HUDEP-2 (cell line): ENCODE measurements around the gene PCIF1.
"Not testable (repeated sequence)": the region's sequence is repeated elsewhere in the genome, so short reads cannot be mapped to it uniquely, and the experiment has no call there.

ENCODE experiments used
- DNase-seq, 76 experiments: peaks; one replicate each; lab custom pipeline; 2025; ENCODE audit not compliant: unreplicated experiment in 76 of 76; lab: John Stamatoyannopoulos, UW

The PCIF1 gene

GRCh38 chr20:45946149-45946970, 11.9 kb downstream of the PCIF1 start:
- DNase-seq = peak in 73 of 76 experiments; percentile 13 to 88 (median 61)

GRCh38 chr20:45947110-45947866, 12.8 kb downstream of the PCIF1 start:
- no peak for DNase-seq

GRCh38 chr20:45948261-45948733, 13.8 kb downstream of the PCIF1 start:
- no peak for DNase-seq

GRCh38 chr20:45948742-45949541, 14.5 kb downstream of the PCIF1 start:
- peak in 1 of 76 experiments; percentile 6 for DNase-seq

- no peak for DNase-seq
These were observed 15.3 kb downstream of the PCIF1 start for GRCh38 chr20:45949542-45950329.

DNA sequence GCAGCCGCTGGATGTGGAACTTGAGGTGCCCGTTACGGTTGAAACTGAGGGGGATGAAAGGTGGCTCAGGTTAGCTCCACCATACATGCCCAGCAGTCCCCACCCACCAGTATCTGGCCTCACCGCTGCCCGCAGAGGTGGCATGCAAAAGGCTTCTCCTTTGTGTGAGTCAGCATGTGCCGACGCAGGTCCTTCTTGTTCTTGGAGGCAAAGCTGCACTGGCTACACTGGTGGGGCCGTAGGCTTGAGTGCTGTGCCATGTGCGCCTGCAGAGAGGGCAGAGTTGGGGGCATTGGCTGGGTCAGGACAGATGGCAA, 15.8 kb downstream of the PCIF1 start:
- no peak for DNase-seq

- no peak for DNase-seq
These were observed 17.7 kb downstream of the PCIF1 start for GRCh38 chr20:45951925-45952834.

- DNase-seq = no peak
These were observed 18.4 kb downstream of the PCIF1 start for GRCh38 chr20:45952861-45953260.

DNA sequence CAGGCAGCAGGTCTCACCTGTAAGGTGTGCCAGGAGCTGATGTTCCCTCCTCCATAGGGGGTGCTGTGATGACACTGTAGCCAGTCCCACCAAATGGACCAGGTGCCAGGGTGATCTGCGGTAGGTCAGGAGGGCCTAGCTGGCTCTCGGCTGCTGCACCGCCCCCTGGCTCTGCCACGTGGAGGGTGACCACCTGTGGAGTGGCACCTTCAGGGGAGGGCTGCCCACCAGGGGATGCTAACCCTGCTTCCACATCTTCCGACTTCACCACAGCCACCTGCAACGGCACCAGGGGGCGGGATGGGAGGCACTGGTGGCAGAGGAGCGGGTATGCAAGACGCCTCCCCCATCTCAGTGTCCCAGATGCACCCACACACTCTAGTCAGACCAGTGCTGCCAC, 19.2 kb downstream of the PCIF1 start:
- no peak for DNase-seq

DNA sequence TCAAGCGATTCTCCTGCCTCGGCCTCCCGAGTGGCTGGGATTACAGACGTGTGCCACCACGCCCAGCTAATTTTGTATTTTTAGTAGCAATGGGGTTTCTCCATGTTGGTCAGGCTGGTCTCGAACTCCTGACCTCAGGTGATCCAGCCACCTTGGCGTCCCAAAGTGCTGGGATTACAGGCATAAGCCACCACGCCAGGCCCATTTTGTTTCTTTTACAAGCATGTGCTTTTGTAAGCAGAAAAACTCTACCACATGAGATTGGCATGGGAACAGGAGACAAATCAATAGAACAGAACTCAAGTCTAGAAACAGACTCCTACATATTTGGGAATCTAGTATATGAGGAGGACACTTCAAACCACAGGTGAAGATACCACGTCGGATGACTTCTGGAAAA, 21.8 kb downstream of the PCIF1 start:
- DNase-seq = not testable (repeated sequence)

DNA sequence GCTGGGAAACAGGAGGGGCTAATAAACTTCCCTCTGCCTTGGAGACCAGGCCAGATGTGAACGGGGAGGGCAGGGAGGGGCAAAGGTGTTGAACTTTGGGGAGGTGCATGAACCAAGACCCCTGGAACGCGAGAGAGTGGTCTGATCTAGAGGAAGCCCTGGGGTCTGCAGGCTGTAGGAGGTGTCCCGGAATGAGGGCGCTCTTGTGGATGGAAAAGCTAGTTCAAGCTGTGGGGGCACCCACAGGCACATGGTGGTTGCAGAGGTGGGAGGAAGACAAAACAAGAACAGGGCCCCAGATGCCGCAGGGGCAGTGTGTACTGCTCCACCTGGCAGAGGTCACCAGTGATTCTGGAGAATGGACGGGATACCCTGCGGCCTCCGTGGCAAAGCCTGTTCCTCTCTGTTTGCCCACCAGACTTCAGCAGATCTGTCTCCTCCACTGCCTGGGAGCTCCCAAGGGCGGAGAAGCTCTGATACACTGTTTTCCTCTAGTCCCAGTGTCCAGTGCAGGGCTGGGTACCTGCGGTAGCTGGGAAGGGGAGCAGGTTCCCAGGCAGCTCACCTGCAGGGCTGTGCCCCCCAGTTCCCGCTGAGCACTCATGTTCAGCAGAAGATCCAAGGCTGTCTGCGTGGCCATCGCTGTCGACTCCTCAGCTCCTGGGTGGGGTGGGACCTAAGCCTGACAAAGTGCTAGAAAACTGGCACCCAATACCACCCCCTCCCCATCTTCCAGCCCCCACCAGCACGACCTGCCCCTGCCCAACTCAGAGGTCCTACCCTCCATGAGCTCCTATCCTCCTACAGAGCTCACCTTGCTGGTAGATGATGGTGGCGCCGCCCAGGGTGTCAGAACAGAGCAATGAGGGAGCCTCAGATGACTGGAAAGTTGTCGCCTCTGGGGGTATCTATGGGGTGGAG, 22.8 kb downstream of the PCIF1 start:
- DNase-seq = no peak

DNA sequence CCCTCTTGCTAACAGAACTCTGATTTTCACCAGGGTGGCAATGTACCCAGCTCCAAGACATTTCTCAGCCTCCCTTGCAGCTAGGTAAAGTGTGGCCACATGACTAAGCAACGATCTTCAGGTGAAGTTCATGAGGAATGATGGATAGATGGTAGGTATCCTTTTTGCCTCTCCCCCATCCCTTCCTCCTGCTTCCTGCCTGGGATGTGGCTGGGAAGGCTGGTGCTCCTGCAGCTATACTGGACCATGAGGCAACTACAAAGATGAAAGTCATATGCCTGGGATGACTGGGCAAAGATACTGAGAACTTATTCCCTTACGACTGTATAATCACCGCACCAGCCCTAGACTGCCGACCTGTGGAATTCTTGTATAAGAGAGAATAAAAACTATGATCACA, 24.1 kb downstream of the PCIF1 start:
- DNase-seq = no peak

GRCh38 chr20:45959126-45959525, 24.6 kb downstream of the PCIF1 start:
- no peak for DNase-seq

DNA sequence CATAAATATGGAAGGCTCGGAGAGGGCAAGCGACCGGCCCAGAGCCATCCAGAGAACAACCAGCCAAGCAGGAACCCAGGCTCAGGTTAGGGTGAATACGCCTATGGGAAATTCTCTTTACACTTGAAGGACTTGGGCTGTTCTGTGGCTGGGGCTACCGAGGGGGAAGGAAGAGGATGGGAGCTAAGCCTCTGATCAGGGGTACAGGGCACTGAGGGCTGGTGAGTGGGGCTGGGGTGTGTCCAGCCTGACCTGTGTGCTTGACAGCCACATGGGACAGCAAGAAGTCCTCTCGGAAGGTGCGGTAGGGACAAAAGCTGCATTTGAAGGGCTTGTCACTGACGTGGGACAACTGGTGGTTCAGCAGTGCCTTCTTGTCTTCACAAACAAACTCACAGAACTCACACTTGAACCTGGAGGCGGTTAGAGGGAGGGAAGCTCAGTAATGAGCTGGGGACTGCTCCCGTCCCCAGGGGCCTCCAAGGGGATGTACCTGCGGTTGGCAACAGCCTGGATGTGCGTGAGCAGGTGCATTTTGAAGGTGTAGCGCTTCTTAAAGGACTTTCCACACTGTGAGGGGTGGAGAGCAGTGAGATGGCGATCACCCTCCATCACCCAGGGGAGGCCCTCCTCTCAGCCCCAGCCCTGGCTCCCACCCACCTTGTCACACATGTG, 25.6 kb downstream of the PCIF1 start:
- DNase-seq = no peak

GRCh38 chr20:45962031-45962755, 27.7 kb downstream of the PCIF1 start:
- DNase-seq = no peak

GRCh38 chr20:45963059-45964005, 28.8 kb downstream of the PCIF1 start:
- peak in 19 of 76 experiments; percentile 5 to 47 (median 20) for DNase-seq
